ENCODE data around the gene PCYOX1L.

- TF ChIP-seq CTCF (IDR thresholded peaks at IDR 0.05), result no peak
- peak in 2 of 4 donors; percentile 70 to 71 for TF ChIP-seq POLR2A (IDR thresholded peaks at IDR 0.05)
Measured at GRCh38 chr5:149406203-149406978, 48.5 kb downstream of the PCYOX1L start.

All from stomach (tissue), 4 donors.